T-helper 2 cell treated with Interferon-gamma antibody and Interleukin-4, amounts not matched to agents 5 μg/mL and 100 μg/mL, for 36 hours (primary cell): ENCODE measurements around the gene NAPB.
"Not testable (repeated sequence)": the region's sequence is repeated elsewhere in the genome, so short reads cannot be mapped to it uniquely, and the experiment has no call there.

ENCODE experiments used
- DNase-seq: peaks from one replicate; pipeline ENCODE4 v3.0.0; 2021; ENCODE audit warnings: low spot score
- H3K27ac Mint-ChIP-seq: one replicate; pipeline ENCODE4 v1.8.0; 2021; ENCODE audit warnings: mild to moderate bottlenecking, mixed read lengths
- H3K27me3 Mint-ChIP-seq: one replicate; pipeline ENCODE4 v1.8.0; 2021; ENCODE audit warnings: low read depth, mixed read lengths
- H3K36me3 Mint-ChIP-seq: one replicate; pipeline ENCODE4 v1.8.0; 2021; ENCODE audit warnings: low read depth, mixed read lengths
- H3K4me1 Mint-ChIP-seq: one replicate; pipeline ENCODE4 v1.8.0; 2021; ENCODE audit warnings: low read depth, mixed read lengths
- H3K4me3 Mint-ChIP-seq: one replicate; pipeline ENCODE4 v1.8.0; 2022; ENCODE audit warnings: mild to moderate bottlenecking, moderate library complexity, mixed read lengths
- H3K9me3 Mint-ChIP-seq: one replicate; pipeline ENCODE4 v1.8.0; 2021; ENCODE audit warnings: mixed read lengths

Gene NAPB

GRCh38 chr20:23420943-23421931 lies at the start of gene NAPB:
Gene NAPB, minus strand, starts transcription at chr20:23421488. Its CDS starts 86 bp downstream, at chr20:23421402.
- peak within 1 kb of the TSS; percentile 75 for H3K27ac Mint-ChIP-seq
- peaks cover 40% of the 10 kb centered on the region for H3K4me1 Mint-ChIP-seq
- H3K27me3 Mint-ChIP-seq: peaks cover 8% of the 10 kb centered on the region
- peaks cover 3% of the 10 kb centered on the region for H3K36me3 Mint-ChIP-seq
- H3K9me3 Mint-ChIP-seq: no peaks in the 10 kb centered on the region
- DNase-seq: peak; percentile 94
- H3K4me3 Mint-ChIP-seq: peak within 1 kb of the TSS; percentile 97

GRCh38 chr20:23466961-23467360 lies 45.7 kb upstream of the NAPB start:
- H3K4me1 Mint-ChIP-seq, H3K27ac Mint-ChIP-seq: not testable (repeated sequence)

GRCh38 chr20:23461180-23461579 lies 39.9 kb upstream of the NAPB start:
- Mint-ChIP-seq H3K4me3 (no peak overlapping the region), H3K27ac (no peak overlapping the region), H3K4me1 (peaks cover 6% of the 10 kb centered on the region), H3K36me3 (no peaks in the 10 kb centered on the region), H3K9me3 (peaks cover 9% of the 10 kb centered on the region), H3K27me3 (peaks cover 5% of the 10 kb centered on the region)
- DNase-seq: no peak

More at GRCh38 chr20:23466961-23467360, 45.7 kb upstream of the NAPB start:
- not testable (repeated sequence) for H3K36me3 Mint-ChIP-seq, H3K4me3 Mint-ChIP-seq, H3K27me3 Mint-ChIP-seq, DNase-seq
- peaks cover 22% of the 10 kb centered on the region for H3K9me3 Mint-ChIP-seq

GRCh38 chr20:23459461-23460150 lies 38.3 kb upstream of the NAPB start:
- Mint-ChIP-seq H3K27me3 (peaks cover 5% of the 10 kb centered on the region), H3K4me1 (peaks cover 11% of the 10 kb centered on the region), H3K4me3 (no peak overlapping the region), H3K9me3 (no peaks in the 10 kb centered on the region), H3K36me3 (no peaks in the 10 kb centered on the region), H3K27ac (no peak overlapping the region)
- DNase-seq: no peak

GRCh38 chr20:23456873-23457272 lies 35.6 kb upstream of the NAPB start:
- Mint-ChIP-seq H3K4me3 (no peak overlapping the region), H3K36me3 (no peaks in the 10 kb centered on the region), H3K9me3 (no peaks in the 10 kb centered on the region), H3K4me1 (peaks cover 11% of the 10 kb centered on the region), H3K27ac (peak overlapping the region; percentile 3), H3K27me3 (peaks cover 3% of the 10 kb centered on the region)
- no peak for DNase-seq

GRCh38 chr20:23456409-23456808 lies 35.1 kb upstream of the NAPB start:
- H3K36me3 Mint-ChIP-seq: no peaks in the 10 kb centered on the region
- H3K27ac Mint-ChIP-seq: peak overlapping the region; percentile 3
- peaks cover 11% of the 10 kb centered on the region for H3K4me1 Mint-ChIP-seq
- no peak overlapping the region for H3K4me3 Mint-ChIP-seq
- no peaks in the 10 kb centered on the region for H3K9me3 Mint-ChIP-seq
- no peak for DNase-seq
- H3K27me3 Mint-ChIP-seq: peaks cover 2% of the 10 kb centered on the region

GRCh38 chr20:23455639-23456038 lies 34.4 kb upstream of the NAPB start:
- no peaks in the 10 kb centered on the region for H3K9me3 Mint-ChIP-seq
- peaks cover 2% of the 10 kb centered on the region for H3K27me3 Mint-ChIP-seq
- no peak overlapping the region for H3K4me3 Mint-ChIP-seq
- DNase-seq: no peak
- peaks cover 11% of the 10 kb centered on the region for H3K4me1 Mint-ChIP-seq
- H3K36me3 Mint-ChIP-seq: no peaks in the 10 kb centered on the region
- no peak overlapping the region for H3K27ac Mint-ChIP-seq

GRCh38 chr20:23454816-23455215 lies 33.5 kb upstream of the NAPB start:
- DNase-seq: no peak
- Mint-ChIP-seq H3K9me3 (no peaks in the 10 kb centered on the region), H3K27ac (no peak overlapping the region), H3K4me3 (no peak overlapping the region), H3K27me3 (peaks cover 2% of the 10 kb centered on the region), H3K4me1 (peaks cover 11% of the 10 kb centered on the region), H3K36me3 (no peaks in the 10 kb centered on the region)

- H3K27me3 Mint-ChIP-seq: peaks cover 2% of the 10 kb centered on the region
- no peak overlapping the region for H3K4me3 Mint-ChIP-seq
- no peak for DNase-seq
- H3K36me3 Mint-ChIP-seq: no peaks in the 10 kb centered on the region
- H3K9me3 Mint-ChIP-seq: no peaks in the 10 kb centered on the region
- no peak overlapping the region for H3K27ac Mint-ChIP-seq
- H3K4me1 Mint-ChIP-seq: peaks cover 19% of the 10 kb centered on the region
Observed at GRCh38 chr20:23453549-23454543, 32.6 kb upstream of the NAPB start.

GRCh38 chr20:23452776-23453175 lies 31.5 kb upstream of the NAPB start, which contains the start of gene CST11:
Gene CST11, minus strand, starts transcription at chr20:23452876. Its CDS starts 65 bp downstream, at chr20:23452811.
- peaks cover 2% of the 10 kb centered on the region for H3K27me3 Mint-ChIP-seq
- no peak within 1 kb of the TSS for H3K4me3 Mint-ChIP-seq
- H3K36me3 Mint-ChIP-seq: no peaks in the 10 kb centered on the region
- no peak for DNase-seq
- peaks cover 19% of the 10 kb centered on the region for H3K4me1 Mint-ChIP-seq
- H3K27ac Mint-ChIP-seq: no peak within 1 kb of the TSS
- H3K9me3 Mint-ChIP-seq: no peaks in the 10 kb centered on the region

GRCh38 chr20:23451956-23452487 lies 30.7 kb upstream of the NAPB start:
- Mint-ChIP-seq H3K27me3 (peaks cover 2% of the 10 kb centered on the region), H3K4me3 (no peak overlapping the region), H3K4me1 (peaks cover 19% of the 10 kb centered on the region), H3K9me3 (no peaks in the 10 kb centered on the region), H3K27ac (no peak overlapping the region), H3K36me3 (no peaks in the 10 kb centered on the region)
- DNase-seq: no peak

- peaks cover 2% of the 10 kb centered on the region for H3K27me3 Mint-ChIP-seq
- no peaks in the 10 kb centered on the region for H3K9me3 Mint-ChIP-seq
- H3K4me1 Mint-ChIP-seq: peaks cover 10% of the 10 kb centered on the region
- H3K36me3 Mint-ChIP-seq: no peaks in the 10 kb centered on the region
- no peak overlapping the region for H3K4me3 Mint-ChIP-seq
- DNase-seq: no peak
- H3K27ac Mint-ChIP-seq: no peak overlapping the region
Observed at GRCh38 chr20:23450877-23451276, 29.6 kb upstream of the NAPB start.

- Mint-ChIP-seq H3K4me1 (peaks cover 8% of the 10 kb centered on the region), H3K9me3 (no peaks in the 10 kb centered on the region)
Observed at GRCh38 chr20:23449421-23449820, 28.1 kb upstream of the NAPB start.

More at GRCh38 chr20:23449421-23449820, 28.1 kb upstream of the NAPB start:
- Mint-ChIP-seq H3K36me3 (no peaks in the 10 kb centered on the region), H3K4me3 (no peak overlapping the region), H3K27ac (peak overlapping the region; percentile 15), H3K27me3 (peaks cover 2% of the 10 kb centered on the region)
- no peak for DNase-seq
